ENCODE data around the gene ZNF536.

DNA sequence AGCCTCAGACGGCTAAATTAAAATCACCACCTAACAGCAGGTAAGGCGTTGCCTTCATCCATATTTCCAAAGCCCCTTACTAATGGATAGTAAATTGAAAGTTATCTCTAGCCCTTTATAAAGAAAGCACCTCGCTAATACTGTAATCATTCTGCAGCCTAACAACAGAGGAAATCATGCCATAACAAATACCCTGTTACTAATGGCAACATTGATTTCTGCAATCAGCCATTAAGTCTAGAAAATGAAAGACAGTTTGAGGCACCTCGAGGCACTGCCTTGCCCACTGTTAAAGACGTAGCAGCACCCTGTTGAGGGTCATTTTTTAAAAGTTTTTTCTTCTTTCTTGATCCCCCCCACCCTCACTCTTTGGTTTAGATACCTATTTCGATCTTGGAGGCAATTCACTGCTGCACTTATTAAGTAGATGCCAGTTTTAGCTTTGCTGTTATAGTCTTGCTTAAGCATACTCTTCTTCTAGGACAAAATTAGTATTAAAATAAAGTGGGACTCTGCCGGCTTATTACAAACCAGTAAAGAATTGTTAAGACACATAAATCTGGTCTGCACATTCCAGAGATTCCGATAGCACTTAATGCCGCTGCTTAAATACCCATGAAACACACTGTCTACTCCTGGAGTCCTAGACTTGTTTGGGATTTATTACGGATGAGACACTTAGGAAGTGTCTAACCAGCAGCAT is 74.8 kb downstream of the ZNF536 start:
- no peak for TF ChIP-seq POLR2A (IDR thresholded peaks at IDR 0.05)
- TF ChIP-seq, protein P1, sequence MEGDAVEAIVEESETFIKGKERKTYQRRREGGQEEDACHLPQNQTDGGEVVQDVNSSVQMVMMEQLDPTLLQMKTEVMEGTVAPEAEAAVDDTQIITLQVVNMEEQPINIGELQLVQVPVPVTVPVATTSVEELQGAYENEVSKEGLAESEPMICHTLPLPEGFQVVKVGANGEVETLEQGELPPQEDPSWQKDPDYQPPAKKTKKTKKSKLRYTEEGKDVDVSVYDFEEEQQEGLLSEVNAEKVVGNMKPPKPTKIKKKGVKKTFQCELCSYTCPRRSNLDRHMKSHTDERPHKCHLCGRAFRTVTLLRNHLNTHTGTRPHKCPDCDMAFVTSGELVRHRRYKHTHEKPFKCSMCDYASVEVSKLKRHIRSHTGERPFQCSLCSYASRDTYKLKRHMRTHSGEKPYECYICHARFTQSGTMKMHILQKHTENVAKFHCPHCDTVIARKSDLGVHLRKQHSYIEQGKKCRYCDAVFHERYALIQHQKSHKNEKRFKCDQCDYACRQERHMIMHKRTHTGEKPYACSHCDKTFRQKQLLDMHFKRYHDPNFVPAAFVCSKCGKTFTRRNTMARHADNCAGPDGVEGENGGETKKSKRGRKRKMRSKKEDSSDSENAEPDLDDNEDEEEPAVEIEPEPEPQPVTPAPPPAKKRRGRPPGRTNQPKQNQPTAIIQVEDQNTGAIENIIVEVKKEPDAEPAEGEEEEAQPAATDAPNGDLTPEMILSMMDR (IDR thresholded peaks at IDR 0.05): no peak

Measured in Peyer's patch (tissue), 4 donors.